Measurements from ENCODE around the gene CYP20A1.
"Not testable (repeated sequence)": the region's sequence is repeated elsewhere in the genome, so short reads cannot be mapped to it uniquely, and the experiment has no call there.

The CYP20A1 gene
- 90.1 reads per million, percentile 80 among the genes with 10 or more reads in this experiment for total RNA-seq

GRCh38 chr2:203238704-203239526, at the start of gene CYP20A1:
TSS of gene CYP20A1 (plus strand) at chr2:203239018. CDS start at chr2:203239063, 45 bp downstream.
- DNase-seq, result peak; percentile 94

- not testable (repeated sequence) for DNase-seq
Observed at GRCh38 chr2:203190547-203190946, 48.3 kb upstream of the CYP20A1 start.

DNA sequence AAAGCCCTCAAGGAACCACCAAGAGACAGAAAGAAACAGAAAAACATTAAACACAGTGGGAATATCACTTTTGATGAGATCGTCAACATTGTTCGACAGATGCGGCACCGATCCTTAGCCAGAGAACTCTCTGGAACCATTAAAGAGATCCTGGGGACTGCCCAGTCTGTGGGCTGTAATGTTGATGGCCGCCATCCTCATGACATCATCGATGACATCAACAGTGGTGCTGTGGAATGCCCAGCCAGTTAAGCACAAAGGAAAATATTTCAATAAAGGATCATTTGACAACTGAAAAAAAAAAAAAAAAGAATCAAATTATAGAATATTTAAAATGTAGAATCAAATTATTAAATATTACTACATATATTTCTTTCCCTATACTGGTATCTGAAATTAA, 47.8 kb upstream of the CYP20A1 start:
- not testable (repeated sequence) for DNase-seq

GRCh38 chr2:203191961-203192360, 46.9 kb upstream of the CYP20A1 start:
- DNase-seq, result no peak

DNA sequence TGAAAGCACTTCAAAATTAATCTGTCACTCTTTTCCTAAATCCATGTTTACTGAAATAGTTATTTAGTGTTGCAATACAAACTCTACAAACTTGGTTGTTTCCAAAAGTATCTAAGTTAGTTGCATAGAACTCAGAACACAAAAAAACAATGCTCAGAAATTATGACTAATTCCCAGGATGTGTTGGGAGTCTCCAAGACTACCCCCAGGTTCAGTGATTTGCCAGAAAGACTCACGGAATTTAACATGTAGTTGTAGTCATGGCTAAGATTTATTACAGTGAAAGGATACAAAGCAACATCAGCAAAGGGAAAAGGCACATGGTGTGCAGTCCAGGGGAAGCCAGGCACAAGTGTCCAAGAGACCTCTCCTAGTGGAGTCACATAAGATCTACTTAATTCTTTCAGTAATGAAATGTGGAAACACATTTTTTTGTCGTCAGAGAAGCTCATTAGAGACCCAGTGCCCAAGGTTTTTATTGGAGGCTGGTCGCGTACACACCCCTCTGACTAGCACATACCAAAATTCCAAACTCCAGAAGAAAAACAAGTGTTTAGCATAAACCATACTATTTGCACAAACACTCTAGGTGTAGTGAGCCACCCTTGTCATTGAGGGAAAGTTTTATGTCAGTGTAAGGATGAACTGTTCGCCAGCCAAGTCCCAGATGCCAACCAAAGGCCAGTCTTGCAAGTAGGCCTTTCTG, 43.3 kb upstream of the CYP20A1 start:
- DNase-seq, result no peak

DNA sequence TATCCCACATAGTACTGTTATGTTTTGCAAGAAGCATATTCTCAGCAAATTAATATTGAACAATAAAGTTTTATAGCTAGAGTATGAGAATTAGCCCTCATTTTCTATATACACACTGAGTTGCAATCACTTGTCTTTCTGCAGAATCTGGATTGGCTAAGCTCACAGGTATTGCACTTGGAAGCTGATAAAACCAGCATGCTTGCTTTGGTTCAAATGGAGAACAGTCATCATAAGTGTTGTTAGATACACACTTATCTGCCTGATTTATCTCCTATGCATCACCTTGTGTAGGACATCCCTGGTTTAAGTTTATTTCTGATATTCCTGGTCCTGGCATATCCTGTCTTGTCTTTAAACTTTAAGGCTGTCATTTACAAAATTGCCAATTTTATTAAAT, 38.0 kb upstream of the CYP20A1 start:
- no peak for DNase-seq

GRCh38 chr2:203201426-203201825, 37.4 kb upstream of the CYP20A1 start:
- DNase-seq, result no peak

- DNase-seq, result no peak
Observed at GRCh38 chr2:203209538-203209937, 29.3 kb upstream of the CYP20A1 start.

GRCh38 chr2:203225423-203226039, 13.3 kb upstream of the CYP20A1 start:
- DNase-seq, result peak; percentile 17

- DNase-seq, result not testable (repeated sequence)
Observed at GRCh38 chr2:203229674-203230073, 9.1 kb upstream of the CYP20A1 start.

DNA sequence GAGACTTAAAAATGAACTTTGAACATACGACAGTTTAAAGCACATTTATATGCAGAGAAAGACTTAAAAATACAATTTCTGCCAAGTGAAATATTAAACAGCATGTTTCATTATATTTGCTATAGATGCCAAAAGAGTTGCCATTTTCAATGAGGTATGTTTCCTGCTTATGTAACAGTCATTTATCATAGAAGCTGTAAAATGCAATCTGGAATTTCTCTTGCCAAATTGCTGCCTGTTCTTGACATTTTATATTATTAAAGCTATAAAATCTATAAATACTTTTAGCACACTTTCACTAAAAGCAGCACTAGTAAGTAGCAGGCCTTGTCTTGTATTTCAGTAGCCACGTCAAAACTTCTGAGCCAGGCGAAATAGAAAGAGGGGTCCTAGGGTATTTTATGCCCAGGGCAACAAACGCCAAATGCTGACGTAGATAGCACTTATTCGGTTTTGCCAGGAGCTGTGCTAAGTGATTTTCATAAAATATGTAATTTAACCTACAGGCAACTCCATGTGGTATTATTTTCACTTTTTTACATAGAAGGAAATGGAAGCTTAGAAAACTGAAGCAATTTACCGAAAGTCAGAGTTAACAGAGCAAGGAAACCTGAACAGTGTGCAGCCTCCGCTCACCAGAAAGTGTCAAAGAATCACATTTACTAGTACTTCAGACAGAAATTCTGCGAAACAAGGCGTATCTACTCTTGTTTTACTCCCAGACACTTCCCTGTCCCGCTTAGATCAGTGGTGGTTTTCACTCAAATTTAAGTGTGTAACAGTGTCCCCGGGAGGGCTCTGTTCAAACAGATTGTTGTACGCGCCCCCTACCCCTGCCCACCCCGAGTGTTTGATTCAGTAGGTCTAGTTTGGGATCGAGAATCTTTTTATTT, 1.2 kb upstream of the CYP20A1 start:
- DNase-seq, result no peak

- DNase-seq, result no peak
Observed at GRCh38 chr2:203238292-203238703, 520 bp upstream of the CYP20A1 start.

DNA sequence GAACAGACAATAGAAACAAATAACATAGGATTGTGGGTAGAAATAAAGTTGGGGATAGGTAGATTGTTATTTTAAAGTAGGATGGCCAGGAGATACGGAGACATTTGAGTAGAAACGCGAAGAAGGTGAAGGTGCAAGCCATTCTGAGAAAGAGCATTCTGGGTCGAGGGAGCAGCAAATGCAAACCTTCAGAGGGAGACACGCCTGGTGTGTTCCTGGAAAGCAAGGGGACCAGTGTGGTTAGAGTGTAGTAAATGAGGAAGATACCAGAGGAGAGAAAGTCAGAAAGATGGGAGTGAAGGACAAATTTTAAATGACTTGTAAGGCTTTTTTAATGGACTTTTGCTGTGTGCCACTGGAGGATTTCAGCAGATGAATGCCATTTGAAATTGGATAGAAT, 1.7 kb downstream of the CYP20A1 start:
- DNase-seq, result no peak

GRCh38 chr2:203242518-203242917, 3.7 kb downstream of the CYP20A1 start:
- no peak for DNase-seq

DNA sequence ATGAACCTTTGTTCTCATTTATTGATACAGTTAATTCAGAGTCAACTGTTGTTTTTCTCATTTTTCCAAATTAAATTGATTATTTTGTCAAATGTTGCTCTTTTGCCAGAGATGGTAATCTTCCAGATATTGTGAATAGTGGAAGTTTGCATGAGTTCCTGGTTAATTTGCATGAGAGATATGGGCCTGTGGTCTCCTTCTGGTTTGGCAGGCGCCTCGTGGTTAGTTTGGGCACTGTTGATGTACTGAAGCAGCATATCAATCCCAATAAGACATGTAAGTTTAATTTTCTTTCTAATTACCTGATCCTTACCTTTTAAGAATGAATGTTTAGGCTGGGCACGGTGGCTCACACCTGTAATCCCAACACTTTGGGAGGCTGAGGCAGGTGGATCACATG, 7.8 kb downstream of the CYP20A1 start:
- DNase-seq, result no peak

DNA sequence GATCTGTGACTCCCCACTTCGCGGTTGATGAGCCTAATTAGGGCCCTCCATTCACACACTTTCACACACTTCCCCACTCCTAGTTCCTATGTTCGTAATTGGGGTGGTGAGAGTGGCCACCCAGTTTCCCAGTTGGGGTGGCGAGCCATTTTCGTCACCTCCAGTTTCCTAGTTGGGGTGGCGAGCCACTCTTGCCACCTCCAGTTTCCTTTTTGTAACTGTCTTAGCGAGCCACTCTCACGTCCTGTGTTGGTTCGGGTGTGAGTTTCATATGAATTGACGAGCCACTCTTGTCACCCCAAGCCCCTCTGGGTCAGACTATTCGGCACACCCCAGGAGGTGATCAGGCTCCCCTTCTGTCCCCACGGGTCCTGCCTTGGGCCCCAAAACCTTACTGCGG, 14.0 kb downstream of the CYP20A1 start:
- DNase-seq, result no peak

DNA sequence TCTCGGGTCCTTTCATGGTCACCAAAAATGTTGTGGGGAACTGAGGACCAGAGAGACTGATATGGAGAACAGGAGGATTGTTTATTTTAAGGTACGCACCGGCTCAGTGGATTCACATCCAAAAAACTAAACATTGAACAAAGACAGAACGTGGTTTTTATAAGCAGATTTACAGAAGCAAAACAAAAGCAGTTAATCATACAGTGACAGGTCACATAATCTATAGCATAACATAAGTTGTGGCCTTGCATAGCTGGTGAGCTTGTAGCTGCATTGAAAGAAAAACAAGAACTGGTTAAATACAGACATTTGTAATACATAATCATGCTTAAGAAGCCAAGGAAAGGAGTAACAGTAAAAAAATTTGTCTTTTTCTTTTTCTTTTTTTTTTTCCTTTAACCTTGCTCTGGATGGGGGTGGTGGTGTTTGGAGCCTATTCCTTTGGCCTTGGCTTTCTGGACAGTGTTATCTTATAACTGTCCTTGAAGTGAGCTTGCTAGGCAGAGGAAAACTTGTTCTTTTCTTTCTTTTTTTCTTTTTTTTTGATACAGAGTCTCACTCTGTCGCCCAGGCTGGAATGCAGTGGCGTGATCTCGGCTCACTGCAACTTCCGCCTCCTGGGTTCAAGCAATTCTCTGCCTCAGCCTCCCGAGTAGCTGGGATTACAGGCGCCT, 14.7 kb downstream of the CYP20A1 start:
- DNase-seq, result not testable (repeated sequence)

DNA sequence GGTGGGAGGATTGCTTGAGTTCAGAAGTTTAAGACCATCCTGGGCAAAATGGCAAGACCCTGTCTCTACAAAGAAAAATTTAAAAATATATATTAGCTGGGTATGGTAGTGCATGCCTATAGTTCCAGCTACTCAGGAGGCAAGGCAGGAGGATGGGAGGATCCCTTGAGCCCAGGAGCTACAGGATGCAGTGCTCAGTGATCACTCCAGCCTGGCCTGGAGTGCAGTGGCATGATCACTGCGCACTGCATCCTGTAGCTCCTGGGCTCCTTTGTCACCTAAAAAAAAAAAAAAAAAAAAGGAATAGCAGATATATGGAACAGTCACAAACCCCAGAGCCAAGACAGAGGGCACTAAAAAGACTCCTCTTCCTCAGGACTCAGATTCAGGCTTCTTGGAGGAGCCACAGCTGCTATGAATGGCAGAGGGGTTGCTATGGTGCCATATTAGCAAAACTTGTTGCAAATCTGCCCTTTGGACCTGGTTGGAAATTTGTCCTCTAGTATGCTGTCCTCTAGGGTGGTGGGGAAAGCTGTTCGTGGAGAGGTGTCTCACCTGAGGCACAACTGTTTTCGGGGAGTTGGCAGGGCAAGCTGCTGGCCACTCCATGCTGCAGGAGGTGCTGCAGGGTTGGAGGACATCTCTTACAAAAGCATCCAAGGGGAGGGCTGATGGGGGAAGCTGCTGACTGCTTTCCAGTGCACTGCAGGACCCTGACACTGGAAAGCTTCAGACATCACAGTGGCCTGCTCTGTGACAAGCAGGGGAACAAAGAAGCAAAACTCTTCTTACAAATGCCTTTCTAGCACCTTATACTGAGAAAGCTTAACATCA, 22.7 kb downstream of the CYP20A1 start:
- no peak for DNase-seq

DNA sequence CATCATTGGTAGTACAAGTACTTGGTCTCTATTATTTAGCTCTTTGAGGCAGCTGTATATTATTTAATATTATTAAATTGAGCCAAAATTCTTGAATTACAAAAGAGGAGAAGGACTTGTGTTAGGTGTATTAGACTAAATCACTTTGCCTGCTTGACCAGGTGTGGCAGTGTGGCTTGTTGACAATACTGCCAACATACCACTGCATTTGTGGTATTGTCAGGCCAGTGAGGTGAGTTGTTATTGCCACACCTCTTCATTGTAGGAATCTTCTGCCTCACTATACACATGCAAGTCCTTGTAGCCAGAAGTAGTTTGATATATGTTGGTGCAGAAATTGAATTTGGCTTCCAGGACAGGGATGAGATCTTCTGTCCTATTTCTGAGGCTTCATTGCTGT, 40.5 kb downstream of the CYP20A1 start:
- no peak for DNase-seq

- DNase-seq, result no peak
Observed at GRCh38 chr2:203280428-203281064, 41.7 kb downstream of the CYP20A1 start.
